NCI-H2227 (cell line): ENCODE data around the gene SYT4.
"Not testable (repeated sequence)": the region's sequence is repeated elsewhere in the genome, so short reads cannot be mapped to it uniquely, and the experiment has no call there.

Source experiments
- DNase-seq: peaks from one replicate; lab custom pipeline; 2025; ENCODE audit not compliant: unreplicated experiment; lab: John Stamatoyannopoulos, UW

SYT4 gene

GRCh38 chr18:43277164-43277600 is at the start of gene SYT4:
SYT4 (minus strand) TSS chr18:43277490; CDS start chr18:43277281, 209 bp downstream.
- DNase-seq: peak; percentile 92

GRCh38 chr18:43322132-43322531 is 44.8 kb upstream of the SYT4 start:
- no peak for DNase-seq

GRCh38 chr18:43314941-43315340 is 37.7 kb upstream of the SYT4 start:
- DNase-seq: no peak

- no peak for DNase-seq
These were observed 35.6 kb upstream of the SYT4 start for GRCh38 chr18:43312891-43313290.

- no peak for DNase-seq
These were observed 32.9 kb upstream of the SYT4 start for GRCh38 chr18:43310239-43310638.

- DNase-seq: no peak
These were observed 26.1 kb upstream of the SYT4 start for GRCh38 chr18:43303376-43303775.

- not testable (repeated sequence) for DNase-seq
These were observed 8.9 kb upstream of the SYT4 start for GRCh38 chr18:43286187-43286586.

- DNase-seq: no peak
These were observed 6.0 kb upstream of the SYT4 start for GRCh38 chr18:43283299-43283698.

GRCh38 chr18:43279015-43279744 is 1.9 kb upstream of the SYT4 start:
- peak; percentile 91 for DNase-seq

- DNase-seq: peak; percentile 15
These were observed 1.1 kb upstream of the SYT4 start for GRCh38 chr18:43278355-43278754.

- DNase-seq: no peak
These were observed 799 bp downstream of the SYT4 start for GRCh38 chr18:43276491-43276890.

GRCh38 chr18:43275546-43275945 is 1.7 kb downstream of the SYT4 start:
- DNase-seq: no peak

- DNase-seq: no peak
These were observed 2.8 kb downstream of the SYT4 start for GRCh38 chr18:43274526-43274925.

- peak; percentile 70 for DNase-seq
These were observed 5.5 kb downstream of the SYT4 start for GRCh38 chr18:43271593-43272432.

GRCh38 chr18:43267818-43268217 is 9.5 kb downstream of the SYT4 start:
- DNase-seq: no peak

- no peak for DNase-seq
These were observed 11.8 kb downstream of the SYT4 start for GRCh38 chr18:43265465-43265864.

GRCh38 chr18:43248610-43249249 is 28.6 kb downstream of the SYT4 start:
- DNase-seq: no peak

GRCh38 chr18:43247944-43248343 is 29.3 kb downstream of the SYT4 start:
- no peak for DNase-seq

- DNase-seq: no peak
These were observed 38.9 kb downstream of the SYT4 start for GRCh38 chr18:43238429-43238828.

- no peak for DNase-seq
These were observed 40.4 kb downstream of the SYT4 start for GRCh38 chr18:43236921-43237320.

- DNase-seq: no peak
These were observed 42.4 kb downstream of the SYT4 start for GRCh38 chr18:43234889-43235288.

- DNase-seq: no peak
These were observed 54.8 kb downstream of the SYT4 start for GRCh38 chr18:43222501-43222900.
